Neuronal stem cell (in vitro differentiated cells): ENCODE measurements around the gene SVIL.

ENCODE experiments used
- DNase-seq: peaks from one replicate; pipeline ENCODE4 v3.0.0-alpha.2; 2013; ENCODE audit warnings: low spot score
- H2AFZ ChIP-seq: one replicate; pipeline ENCODE4 v1.6.1; 2013; ENCODE audit warnings: mild to moderate bottlenecking, low read length, inconsistent platforms
- H2AK5ac ChIP-seq: 2 replicates; pipeline ENCODE4 v1.6.1; 2013; ENCODE audit warnings: low read depth, mild to moderate bottlenecking, inconsistent platforms, low read length, moderate library complexity, mixed read lengths
- H2BK120ac ChIP-seq: 2 replicates; pipeline ENCODE4 v1.6.1; 2013; ENCODE audit warnings: low read depth, mild to moderate bottlenecking, inconsistent platforms, low read length, moderate library complexity, mixed read lengths
- H2BK12ac ChIP-seq: one replicate; pipeline ENCODE4 v1.6.1; 2013; ENCODE audit warnings: low read length, inconsistent platforms
- H2BK15ac ChIP-seq: 2 replicates; pipeline ENCODE4 v1.6.1; 2013; ENCODE audit warnings: mild to moderate bottlenecking, low read length, inconsistent platforms, mixed read lengths
- H2BK5ac ChIP-seq: one replicate; pipeline ENCODE4 v1.6.1; 2013; ENCODE audit warnings: inconsistent platforms, mild to moderate bottlenecking, low read length, moderate library complexity
- H3K14ac ChIP-seq: one replicate; pipeline ENCODE4 v1.6.1; 2013; ENCODE audit warnings: low read length, inconsistent platforms
- H3K18ac ChIP-seq: 2 replicates; pipeline ENCODE4 v1.6.1; 2013; ENCODE audit warnings: low read length, inconsistent platforms
- H3K23ac ChIP-seq: 2 replicates; pipeline ENCODE4 v1.6.1; 2013; ENCODE audit warnings: low read depth, mild to moderate bottlenecking, mixed read lengths, low read length, inconsistent platforms; ENCODE audit not compliant: poor library complexity
- H3K27ac ChIP-seq: replicated peaks from 3 replicates; pipeline ENCODE4 v1.5.1; 2013; ENCODE audit warnings: low read length, inconsistent platforms
- H3K27me3 ChIP-seq, 3 experiments: 2 replicates each; pipeline ENCODE4 v1.6.1; 2013; ENCODE audit warnings: low read length in 3 of 3, mild to moderate bottlenecking in 2 of 3, inconsistent platforms in 1 of 3, low read depth in 1 of 3, mixed read lengths in 1 of 3, moderate library complexity in 1 of 3; ENCODE audit not compliant: control insufficient read depth in 3 of 3, insufficient read depth in 3 of 3
- H3K36me3 ChIP-seq, 2 donors: replicated peaks in 1 of 2; 2 replicates each; pipeline ENCODE4 v1.6.1; 2013; ENCODE audit warnings: low read length in 2 of 2; ENCODE audit not compliant: control insufficient read depth in 2 of 2, insufficient read depth in 2 of 2
- H3K4ac ChIP-seq: 2 replicates; pipeline ENCODE4 v1.6.1; 2013; ENCODE audit warnings: inconsistent platforms, mild to moderate bottlenecking, low read length, moderate library complexity
- H3K4me1 ChIP-seq, 2 donors: 1 replicate in 1 of 2; 2 replicates in 1 of 2; pipeline ENCODE4 v1.6.1; 2013; ENCODE audit warnings: low read length in 2 of 2, low read depth in 1 of 2; ENCODE audit not compliant: control insufficient read depth in 2 of 2, insufficient read depth in 1 of 2
- H3K4me2 ChIP-seq: one replicate; pipeline ENCODE4 v1.6.1; 2013; ENCODE audit warnings: mild to moderate bottlenecking, low read length, inconsistent platforms; ENCODE audit not compliant: insufficient read depth, poor library complexity, severe bottlenecking
- H3K4me3 ChIP-seq, 2 donors: 2 replicates each; pipeline ENCODE4 v1.5.1; 2013; ENCODE audit warnings: low read length in 2 of 2, mild to moderate bottlenecking in 2 of 2, inconsistent platforms in 1 of 2, moderate library complexity in 1 of 2
- H3K79me1 ChIP-seq: one replicate; pipeline ENCODE4 v1.6.1; 2013; ENCODE audit warnings: low read depth, mild to moderate bottlenecking, inconsistent platforms, low read length, moderate library complexity
- H3K9ac ChIP-seq: one replicate; pipeline ENCODE4 v1.6.1; 2013; ENCODE audit warnings: mild to moderate bottlenecking, low read depth, low read length, inconsistent platforms; ENCODE audit not compliant: poor library complexity
- H3K9me3 ChIP-seq, 2 donors: replicated peaks in 1 of 2; 2 replicates each; pipeline versions ENCODE3 to v1.6.1; 2013; ENCODE audit warnings: low read length in 2 of 2, mild to moderate bottlenecking in 2 of 2, inconsistent platforms in 1 of 2, low read depth in 1 of 2, mixed read lengths in 1 of 2, moderate library complexity in 1 of 2; ENCODE audit not compliant: control insufficient read depth in 2 of 2, insufficient read depth in 1 of 2
- H4K8ac ChIP-seq: one replicate; pipeline ENCODE4 v1.6.1; 2013; ENCODE audit warnings: low read depth, mild to moderate bottlenecking, inconsistent platforms, low read length, moderate library complexity
- H4K91ac ChIP-seq: one replicate; pipeline ENCODE4 v1.6.1; 2013; ENCODE audit warnings: low read length, low read depth, mild to moderate bottlenecking, inconsistent platforms; ENCODE audit not compliant: poor library complexity
- WGBS, 2 donors: extraction: QIAGEN DNeasy Blood & Tissue Kit; methylation state at CpG; one replicate each; pipeline ENCODE4 v1.1.7; 2013; ENCODE audit warnings: missing lambda C conversion rate in 2 of 2, mixed read lengths in 1 of 2; ENCODE audit not compliant: insufficient read length in 2 of 2, insufficient replicate concordance in 1 of 2; ENCODE audit errors: extremely low coverage in 2 of 2; 5-methylcytosine and 5-hydroxymethylcytosine counted together

Gene SVIL

GRCh38 chr10:29646238-29646902 is 11.6 kb upstream of the SVIL start:
- no peak overlapping the region for H3K4ac ChIP-seq
- peaks cover 2 to 4% of the 10 kb centered on the region in 2 donors for H3K36me3 ChIP-seq
- H2BK15ac ChIP-seq, result no peak overlapping the region
- H3K79me1 ChIP-seq, result peaks cover 1% of the 10 kb centered on the region
- H2BK12ac ChIP-seq, result no peak overlapping the region
- H4K8ac ChIP-seq, result no peak overlapping the region
- peaks cover 1 to 21% of the 10 kb centered on the region in 2 donors for H3K4me1 ChIP-seq
- no peak overlapping the region for H3K23ac ChIP-seq
- no peak for DNase-seq
- no peak overlapping the region for H3K14ac ChIP-seq
- no peak overlapping the region for H3K4me3 ChIP-seq
- H3K4me2 ChIP-seq, result no peak overlapping the region
- peaks cover 0 to 3% of the 10 kb centered on the region in 2 donors for H3K9me3 ChIP-seq
- H3K18ac ChIP-seq, result no peak overlapping the region
- H3K27me3 ChIP-seq, result no peaks in the 10 kb centered on the region
- no peak overlapping the region for H2AFZ ChIP-seq
- H3K9ac ChIP-seq, result no peak overlapping the region
- no peak overlapping the region for H2BK120ac ChIP-seq
- H2BK5ac ChIP-seq, result no peak overlapping the region
- H2AK5ac ChIP-seq, result no peak overlapping the region
- H3K27ac ChIP-seq, result no peak overlapping the region
- no CpG with 5 or more reads among the region's 8 CpGs for WGBS, 2 donors
- H4K91ac ChIP-seq, result no peak overlapping the region

DNA sequence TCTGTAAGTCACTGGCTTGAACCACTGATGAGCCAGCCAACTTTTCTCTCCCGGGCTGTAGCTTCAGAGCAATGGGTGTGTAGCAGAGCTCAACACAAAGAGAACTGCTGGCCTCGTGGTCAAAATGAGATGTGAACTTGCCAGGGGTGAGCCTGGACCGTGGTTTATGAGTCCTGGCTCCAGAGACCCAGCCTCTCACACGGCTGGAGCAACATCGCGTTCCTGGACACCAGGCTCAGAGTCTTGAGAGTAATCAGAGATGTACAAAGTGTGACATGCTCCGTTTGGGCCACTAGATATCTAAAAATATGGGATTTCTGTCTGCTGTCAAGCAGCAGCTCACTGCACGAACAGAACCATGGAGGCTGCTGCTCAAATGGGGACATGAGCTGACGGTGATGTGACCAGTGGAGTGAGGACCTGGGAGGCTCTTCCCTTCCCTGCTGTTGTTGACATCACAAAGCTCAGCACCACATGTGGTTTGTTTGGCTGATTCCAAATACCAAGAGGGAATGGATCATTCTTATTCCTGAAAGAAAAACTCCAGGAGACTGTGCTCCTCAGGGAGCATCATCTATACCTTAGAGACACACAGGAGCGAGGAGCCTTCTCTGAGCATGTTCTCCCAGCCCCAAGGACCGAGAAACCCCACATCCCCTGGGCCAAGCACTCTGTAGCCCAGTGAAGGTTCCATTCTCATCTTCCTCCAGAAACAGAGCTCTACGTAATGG is 9.2 kb upstream of the SVIL start:
- Histone ChIP-seq H3K9me3 (no peaks in the 10 kb centered on the region), H3K23ac (no peak overlapping the region), H3K4ac (no peak overlapping the region), H3K4me3 (no peak overlapping the region), H2AFZ (no peak overlapping the region), H2BK5ac (no peak overlapping the region), H2AK5ac (no peak overlapping the region), H2BK15ac (no peak overlapping the region), H3K4me2 (no peak overlapping the region), H3K9ac (no peak overlapping the region), H3K27me3 (no peaks in the 10 kb centered on the region), H3K14ac (no peak overlapping the region), H3K18ac (no peak overlapping the region), H3K27ac (no peak overlapping the region), H3K4me1 (peaks cover 1 to 21% of the 10 kb centered on the region in 2 donors), H3K79me1 (no peaks in the 10 kb centered on the region), H4K91ac (no peak overlapping the region), H3K36me3 (peaks cover 2 to 4% of the 10 kb centered on the region in 2 donors), H4K8ac (no peak overlapping the region), H2BK120ac (no peak overlapping the region), H2BK12ac (no peak overlapping the region)
- no CpG with 5 or more reads among the region's 12 CpGs for WGBS, 2 donors
- no peak for DNase-seq

GRCh38 chr10:29642990-29643389 is 8.2 kb upstream of the SVIL start:
- Histone ChIP-seq H2AFZ (no peak overlapping the region), H2BK15ac (no peak overlapping the region), H3K4me2 (no peak overlapping the region), H3K4me1 (peaks cover under 1 to 18% of the 10 kb centered on the region in 2 donors), H2BK12ac (no peak overlapping the region), H3K4ac (no peak overlapping the region), H3K27ac (no peak overlapping the region), H3K36me3 (peaks cover 2 to 4% of the 10 kb centered on the region in 2 donors), H3K27me3 (no peaks in the 10 kb centered on the region), H3K18ac (no peak overlapping the region), H3K4me3 (no peak overlapping the region), H2AK5ac (no peak overlapping the region), H4K91ac (no peak overlapping the region), H3K9me3 (no peaks in the 10 kb centered on the region), H2BK5ac (no peak overlapping the region), H4K8ac (no peak overlapping the region), H2BK120ac (no peak overlapping the region), H3K79me1 (no peaks in the 10 kb centered on the region), H3K14ac (no peak overlapping the region), H3K23ac (no peak overlapping the region), H3K9ac (no peak overlapping the region)
- no peak for DNase-seq

- no peak overlapping the region for H3K9ac ChIP-seq
- H3K27ac ChIP-seq, result no peak overlapping the region
- peaks cover 0 to 2% of the 10 kb centered on the region in 2 donors for H3K36me3 ChIP-seq
- WGBS, 2 donors, result no CpG with 5 or more reads among the region's 3 CpGs
- H2AK5ac ChIP-seq, result no peak overlapping the region
- no peak overlapping the region for H4K8ac ChIP-seq
- H3K27me3 ChIP-seq, result no peaks in the 10 kb centered on the region
- no peak overlapping the region for H3K4ac ChIP-seq
- no peak overlapping the region for H2BK15ac ChIP-seq
- no peak for DNase-seq
- no peak overlapping the region for H2BK120ac ChIP-seq
- H2BK5ac ChIP-seq, result no peak overlapping the region
- no peaks in the 10 kb centered on the region for H3K9me3 ChIP-seq
- no peak overlapping the region for H2AFZ ChIP-seq
- no peak overlapping the region for H3K4me2 ChIP-seq
- peaks cover 7 to 9% of the 10 kb centered on the region in 2 donors for H3K4me1 ChIP-seq
- no peak overlapping the region for H4K91ac ChIP-seq
- H3K14ac ChIP-seq, result no peak overlapping the region
- no peak overlapping the region for H2BK12ac ChIP-seq
- no peak overlapping the region for H3K18ac ChIP-seq
- H3K23ac ChIP-seq, result no peak overlapping the region
- no peak overlapping the region for H3K4me3 ChIP-seq
- peaks cover 1% of the 10 kb centered on the region for H3K79me1 ChIP-seq
Observed at GRCh38 chr10:29637537-29637936, 2.8 kb upstream of the SVIL start.
